WTC11 (cell line): ENCODE measurements around the gene PLS1. TPM values are rescaled to one million over a fixed set of nuclear protein-coding genes. Genes with fewer than 3 reads are reported as not detected.
"Not testable (repeated sequence)": the region's sequence is repeated elsewhere in the genome, so short reads cannot be mapped to it uniquely, and the experiment has no call there.

Experiments
- ATAC-seq: fragments of 200-7000 bp; cut with Tn5 transposase; 2 replicates; pipeline ENCODE4 v1.10.0; 2021; ENCODE audit warnings: mild to moderate bottlenecking, moderate library complexity
- CTCF ChIA-PET: fragments of 300-600 bp; sonication (Branson Sonifier 250); formaldehyde crosslinking; loops from one replicate; lab custom pipeline; 2021; ENCODE audit warnings: antibody characterized with exemption; lab: Charles Lee
- POLR2A ChIA-PET: fragments of 350-600 bp; sonication (Branson Sonifier 250); formaldehyde crosslinking; loops from one replicate; lab custom pipeline; 2021; ENCODE audit warnings: antibody characterized with exemption; lab: Charles Lee
- DNase-seq: peaks from one replicate; pipeline ENCODE4 v3.0.0; 2021; ENCODE audit warnings: low spot score
- H3K27ac Mint-ChIP-seq: 2 replicates; pipeline ENCODE4 v1.8.0; 2021; ENCODE audit warnings: mixed read lengths
- H3K27me3 Mint-ChIP-seq: 2 replicates; pipeline ENCODE4 v1.8.0; 2021; ENCODE audit warnings: low read depth, mild to moderate bottlenecking, moderate library complexity, mixed read lengths
- H3K36me3 Mint-ChIP-seq: 2 replicates; pipeline ENCODE4 v1.8.0; 2021; ENCODE audit warnings: mixed read lengths
- H3K4me1 Mint-ChIP-seq: 2 replicates; pipeline ENCODE4 v1.8.0; 2022; ENCODE audit warnings: mixed read lengths
- H3K4me3 Mint-ChIP-seq: 2 replicates; pipeline ENCODE4 v1.8.0; 2021; ENCODE audit warnings: mild to moderate bottlenecking, moderate library complexity, mixed read lengths
- H3K9me3 Mint-ChIP-seq: 2 replicates; pipeline ENCODE4 v1.8.0; 2021; ENCODE audit warnings: mixed read lengths
- ETV6 ChIP-seq: sonication (generic); formaldehyde crosslinking; IDR thresholded peaks from 2 replicates; pipeline ENCODE4 v1.8.1; 2022; ENCODE audit warnings: mild to moderate bottlenecking, missing genetic modification reagents
- FOXJ3 ChIP-seq: sonication (generic); formaldehyde crosslinking; IDR thresholded peaks from 2 replicates; pipeline ENCODE4 v1.9.0; 2021; ENCODE audit warnings: missing genetic modification reagents, mild to moderate bottlenecking, borderline replicate concordance
- HMGA2 ChIP-seq: fragments of 250-450 bp; sonication (Bioruptor Pico); IDR thresholded peaks from 2 replicates; pipeline ENCODE4 v1.4.0; 2021; ENCODE audit warnings: mild to moderate bottlenecking, moderate library complexity
- IRF2 ChIP-seq: sonication (generic); formaldehyde crosslinking; IDR thresholded peaks from 2 replicates; pipeline ENCODE4 v1.8.0; 2022; ENCODE audit warnings: low read depth, missing genetic modification reagents, borderline replicate concordance
- PRRX2 ChIP-seq: fragments of 250-450 bp; sonication (Bioruptor Pico); IDR thresholded peaks from 2 replicates; pipeline ENCODE4 v1.8.0; 2021; ENCODE audit warnings: mild to moderate bottlenecking
- RELA ChIP-seq: sonication (generic); formaldehyde crosslinking; IDR thresholded peaks from 2 replicates; pipeline ENCODE4 v1.8.1; 2022; ENCODE audit warnings: missing genetic modification reagents, mild to moderate bottlenecking, borderline replicate concordance
- SMAD3 ChIP-seq: sonication (generic); formaldehyde crosslinking; IDR thresholded peaks from 2 replicates; pipeline ENCODE4 v1.8.0; 2022; ENCODE audit warnings: missing genetic modification reagents, mild to moderate bottlenecking, borderline replicate concordance
- ZNF232 ChIP-seq: sonication (generic); formaldehyde crosslinking; IDR thresholded peaks from 2 replicates; pipeline ENCODE4 v1.8.0; 2022; ENCODE audit warnings: mild to moderate bottlenecking, missing genetic modification reagents
- ZNF263 ChIP-seq: sonication (generic); formaldehyde crosslinking; IDR thresholded peaks from 2 replicates; pipeline ENCODE4 v1.8.1; 2022; ENCODE audit warnings: low read depth, mild to moderate bottlenecking, moderate library complexity, missing genetic modification reagents
- ZNF671 ChIP-seq: fragments of 250-450 bp; sonication (Bioruptor Pico); IDR thresholded peaks from 2 replicates; pipeline ENCODE4 v1.8.0; 2021; ENCODE audit warnings: mild to moderate bottlenecking
- total RNA-seq: library from RNA; stranded (reverse); gene quantifications from 3 replicates; pipeline ENCODE4 v1.2.3, GENCODE V29; 2021
- TF ChIP-seq, protein P1 (sequence below): fragments of 250-450 bp; sonication (Bioruptor Pico); IDR thresholded peaks from 2 replicates; pipeline ENCODE4 v2.1.2; 2022; ENCODE audit warnings: mild to moderate bottlenecking, moderate library complexity
- TF ChIP-seq, protein P2 (sequence below): fragments of 250-450 bp; sonication (Bioruptor Pico); IDR thresholded peaks from 2 replicates; pipeline ENCODE4 v1.9.0; 2021; ENCODE audit warnings: mild to moderate bottlenecking, borderline replicate concordance
- TF ChIP-seq, protein P3 (sequence below): sonication (generic); formaldehyde crosslinking; IDR thresholded peaks from 2 replicates; pipeline ENCODE4 v1.8.1; 2022; ENCODE audit warnings: mild to moderate bottlenecking, missing genetic modification reagents, moderate library complexity, borderline replicate concordance
- TF ChIP-seq, protein P4 (sequence below): sonication (generic); formaldehyde crosslinking; IDR thresholded peaks from 2 replicates; pipeline ENCODE4 v1.8.1; 2022; ENCODE audit warnings: mild to moderate bottlenecking, moderate library complexity, missing genetic modification reagents
- TF ChIP-seq, protein P5 (sequence below): fragments of 250-450 bp; sonication (Bioruptor Pico); IDR thresholded peaks from 2 replicates; pipeline ENCODE4 v1.9.0; 2021; ENCODE audit warnings: mild to moderate bottlenecking
- TF ChIP-seq, protein P6 (sequence below): sonication (generic); formaldehyde crosslinking; IDR thresholded peaks from 2 replicates; pipeline ENCODE4 v1.8.0; 2022; ENCODE audit warnings: mild to moderate bottlenecking, missing genetic modification reagents
- TF ChIP-seq, protein P7 (sequence below): fragments of 250-450 bp; sonication (Bioruptor Pico); IDR thresholded peaks from 2 replicates; pipeline ENCODE4 v1.8.0; 2021; ENCODE audit warnings: mild to moderate bottlenecking

The PLS1 gene
- total RNA-seq, 1 experiment from 2014 or later = 26.4 TPM

DNA sequence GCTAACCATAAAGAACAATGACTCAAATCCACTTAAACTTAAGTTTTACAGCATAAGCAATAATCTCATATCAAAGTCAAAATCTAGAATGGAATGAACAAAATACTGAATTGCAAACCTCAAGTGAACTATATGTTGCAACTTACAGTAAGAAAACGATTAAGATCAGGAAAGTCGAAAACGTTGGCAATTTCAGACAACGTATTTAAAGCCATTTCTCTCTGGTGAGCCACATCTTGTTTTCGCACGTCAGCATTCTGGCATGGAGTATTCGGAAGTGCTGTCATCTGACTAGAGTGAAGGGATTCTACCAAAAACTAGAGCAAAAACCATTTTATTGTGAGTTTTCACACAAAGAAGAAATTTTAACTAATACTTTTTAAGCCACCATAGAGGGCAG lies 46.2 kb upstream of the PLS1 start (continued):
- TF ChIP-seq, protein P1, sequence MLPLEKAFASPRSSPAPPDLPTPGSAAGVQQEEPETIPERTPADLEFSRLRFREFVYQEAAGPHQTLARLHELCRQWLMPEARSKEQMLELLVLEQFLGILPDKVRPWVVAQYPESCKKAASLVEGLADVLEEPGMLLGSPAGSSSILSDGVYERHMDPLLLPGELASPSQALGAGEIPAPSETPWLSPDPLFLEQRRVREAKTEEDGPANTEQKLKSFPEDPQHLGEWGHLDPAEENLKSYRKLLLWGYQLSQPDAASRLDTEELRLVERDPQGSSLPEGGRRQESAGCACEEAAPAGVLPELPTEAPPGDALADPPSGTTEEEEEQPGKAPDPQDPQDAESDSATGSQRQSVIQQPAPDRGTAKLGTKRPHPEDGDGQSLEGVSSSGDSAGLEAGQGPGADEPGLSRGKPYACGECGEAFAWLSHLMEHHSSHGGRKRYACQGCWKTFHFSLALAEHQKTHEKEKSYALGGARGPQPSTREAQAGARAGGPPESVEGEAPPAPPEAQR (CRISPR knock-in tag) = no peak
- TF ChIP-seq, protein P2, sequence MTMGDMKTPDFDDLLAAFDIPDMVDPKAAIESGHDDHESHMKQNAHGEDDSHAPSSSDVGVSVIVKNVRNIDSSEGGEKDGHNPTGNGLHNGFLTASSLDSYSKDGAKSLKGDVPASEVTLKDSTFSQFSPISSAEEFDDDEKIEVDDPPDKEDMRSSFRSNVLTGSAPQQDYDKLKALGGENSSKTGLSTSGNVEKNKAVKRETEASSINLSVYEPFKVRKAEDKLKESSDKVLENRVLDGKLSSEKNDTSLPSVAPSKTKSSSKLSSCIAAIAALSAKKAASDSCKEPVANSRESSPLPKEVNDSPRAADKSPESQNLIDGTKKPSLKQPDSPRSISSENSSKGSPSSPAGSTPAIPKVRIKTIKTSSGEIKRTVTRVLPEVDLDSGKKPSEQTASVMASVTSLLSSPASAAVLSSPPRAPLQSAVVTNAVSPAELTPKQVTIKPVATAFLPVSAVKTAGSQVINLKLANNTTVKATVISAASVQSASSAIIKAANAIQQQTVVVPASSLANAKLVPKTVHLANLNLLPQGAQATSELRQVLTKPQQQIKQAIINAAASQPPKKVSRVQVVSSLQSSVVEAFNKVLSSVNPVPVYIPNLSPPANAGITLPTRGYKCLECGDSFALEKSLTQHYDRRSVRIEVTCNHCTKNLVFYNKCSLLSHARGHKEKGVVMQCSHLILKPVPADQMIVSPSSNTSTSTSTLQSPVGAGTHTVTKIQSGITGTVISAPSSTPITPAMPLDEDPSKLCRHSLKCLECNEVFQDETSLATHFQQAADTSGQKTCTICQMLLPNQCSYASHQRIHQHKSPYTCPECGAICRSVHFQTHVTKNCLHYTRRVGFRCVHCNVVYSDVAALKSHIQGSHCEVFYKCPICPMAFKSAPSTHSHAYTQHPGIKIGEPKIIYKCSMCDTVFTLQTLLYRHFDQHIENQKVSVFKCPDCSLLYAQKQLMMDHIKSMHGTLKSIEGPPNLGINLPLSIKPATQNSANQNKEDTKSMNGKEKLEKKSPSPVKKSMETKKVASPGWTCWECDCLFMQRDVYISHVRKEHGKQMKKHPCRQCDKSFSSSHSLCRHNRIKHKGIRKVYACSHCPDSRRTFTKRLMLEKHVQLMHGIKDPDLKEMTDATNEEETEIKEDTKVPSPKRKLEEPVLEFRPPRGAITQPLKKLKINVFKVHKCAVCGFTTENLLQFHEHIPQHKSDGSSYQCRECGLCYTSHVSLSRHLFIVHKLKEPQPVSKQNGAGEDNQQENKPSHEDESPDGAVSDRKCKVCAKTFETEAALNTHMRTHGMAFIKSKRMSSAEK (CRISPR knock-in tag) = no peak
- TF ChIP-seq, protein P3, sequence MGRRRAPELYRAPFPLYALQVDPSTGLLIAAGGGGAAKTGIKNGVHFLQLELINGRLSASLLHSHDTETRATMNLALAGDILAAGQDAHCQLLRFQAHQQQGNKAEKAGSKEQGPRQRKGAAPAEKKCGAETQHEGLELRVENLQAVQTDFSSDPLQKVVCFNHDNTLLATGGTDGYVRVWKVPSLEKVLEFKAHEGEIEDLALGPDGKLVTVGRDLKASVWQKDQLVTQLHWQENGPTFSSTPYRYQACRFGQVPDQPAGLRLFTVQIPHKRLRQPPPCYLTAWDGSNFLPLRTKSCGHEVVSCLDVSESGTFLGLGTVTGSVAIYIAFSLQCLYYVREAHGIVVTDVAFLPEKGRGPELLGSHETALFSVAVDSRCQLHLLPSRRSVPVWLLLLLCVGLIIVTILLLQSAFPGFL (CRISPR knock-in tag) = no peak

DNA sequence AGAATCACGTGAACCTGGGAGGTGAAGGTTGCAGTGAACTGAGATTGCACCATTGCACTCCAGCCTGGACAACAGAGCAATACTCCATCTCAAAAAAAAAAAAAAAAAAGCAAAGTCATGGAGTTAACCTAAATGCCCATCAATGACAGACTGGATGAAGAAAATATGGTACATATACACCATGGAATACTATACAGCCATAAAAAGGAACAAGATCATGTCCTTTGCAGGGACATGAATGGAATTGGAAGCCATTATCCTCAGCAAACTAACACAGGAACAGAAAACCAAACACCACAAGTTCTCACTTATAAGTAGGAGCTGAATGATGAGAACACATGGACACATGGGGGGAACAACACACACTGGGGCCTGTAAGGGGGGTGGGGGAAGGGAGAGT lies 43.6 kb upstream of the PLS1 start:
- ATAC-seq, DNase-seq, H3K27ac Mint-ChIP-seq, H3K27me3 Mint-ChIP-seq, H3K4me3 Mint-ChIP-seq, H3K4me1 Mint-ChIP-seq, CTCF ChIA-PET, POLR2A ChIA-PET: not testable (repeated sequence)
- peaks cover 46% of the 10 kb centered on the region for H3K36me3 Mint-ChIP-seq
- peaks cover 15% of the 10 kb centered on the region for H3K9me3 Mint-ChIP-seq

DNA sequence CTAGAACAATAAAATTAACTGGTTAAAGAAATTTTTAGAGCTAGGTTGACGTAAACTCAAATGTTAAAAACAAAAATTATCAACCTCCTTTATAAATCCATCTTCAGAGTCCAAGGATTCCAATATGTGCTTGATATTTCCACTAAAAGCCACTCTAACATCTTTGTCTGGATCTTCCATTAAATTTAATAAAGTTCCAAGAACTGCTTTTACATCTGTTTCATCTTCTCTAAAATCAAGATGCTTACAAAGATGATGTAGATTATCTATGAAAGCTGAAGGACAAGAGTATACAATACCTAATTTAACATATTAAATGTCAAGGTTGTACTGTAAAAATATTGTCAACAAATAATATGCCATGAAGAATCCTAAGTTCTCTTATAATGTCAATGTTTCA lies 42.5 kb upstream of the PLS1 start:
- H3K36me3 Mint-ChIP-seq = peaks cover 46% of the 10 kb centered on the region
- POLR2A ChIA-PET = no interaction called here

DNA sequence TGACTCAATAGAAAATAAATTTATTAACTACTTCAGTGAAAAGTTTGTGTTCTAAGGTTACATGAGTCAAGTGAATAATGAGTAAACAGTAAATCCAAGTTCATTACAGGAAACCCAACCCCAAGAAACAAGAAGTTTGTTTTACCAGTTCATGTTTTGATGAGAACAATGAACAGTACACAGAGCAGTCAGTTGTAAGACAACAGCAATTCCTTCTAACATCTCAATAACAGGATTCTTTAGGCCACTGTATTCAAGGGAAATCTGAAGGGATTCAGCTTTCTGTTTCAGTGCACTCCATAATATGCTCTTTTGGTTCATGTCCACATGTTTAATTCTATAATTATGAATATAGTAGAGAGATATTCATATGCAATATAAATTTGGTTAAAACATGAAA lies 36.1 kb upstream of the PLS1 start:
- POLR2A ChIA-PET = no interaction called here
- CTCF ChIA-PET = no interaction called here
- no peaks in the 10 kb centered on the region for H3K4me1 Mint-ChIP-seq
- no peak for TF ChIP-seq HMGA2 (CRISPR knock-in tag)
- TF ChIP-seq, protein P4, sequence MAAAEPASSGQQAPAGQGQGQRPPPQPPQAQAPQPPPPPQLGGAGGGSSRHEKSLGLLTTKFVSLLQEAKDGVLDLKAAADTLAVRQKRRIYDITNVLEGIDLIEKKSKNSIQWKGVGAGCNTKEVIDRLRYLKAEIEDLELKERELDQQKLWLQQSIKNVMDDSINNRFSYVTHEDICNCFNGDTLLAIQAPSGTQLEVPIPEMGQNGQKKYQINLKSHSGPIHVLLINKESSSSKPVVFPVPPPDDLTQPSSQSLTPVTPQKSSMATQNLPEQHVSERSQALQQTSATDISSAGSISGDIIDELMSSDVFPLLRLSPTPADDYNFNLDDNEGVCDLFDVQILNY (CRISPR knock-in tag) = no peak
- TF ChIP-seq ETV6 (CRISPR knock-in tag) = no peak
- TF ChIP-seq, protein P5, sequence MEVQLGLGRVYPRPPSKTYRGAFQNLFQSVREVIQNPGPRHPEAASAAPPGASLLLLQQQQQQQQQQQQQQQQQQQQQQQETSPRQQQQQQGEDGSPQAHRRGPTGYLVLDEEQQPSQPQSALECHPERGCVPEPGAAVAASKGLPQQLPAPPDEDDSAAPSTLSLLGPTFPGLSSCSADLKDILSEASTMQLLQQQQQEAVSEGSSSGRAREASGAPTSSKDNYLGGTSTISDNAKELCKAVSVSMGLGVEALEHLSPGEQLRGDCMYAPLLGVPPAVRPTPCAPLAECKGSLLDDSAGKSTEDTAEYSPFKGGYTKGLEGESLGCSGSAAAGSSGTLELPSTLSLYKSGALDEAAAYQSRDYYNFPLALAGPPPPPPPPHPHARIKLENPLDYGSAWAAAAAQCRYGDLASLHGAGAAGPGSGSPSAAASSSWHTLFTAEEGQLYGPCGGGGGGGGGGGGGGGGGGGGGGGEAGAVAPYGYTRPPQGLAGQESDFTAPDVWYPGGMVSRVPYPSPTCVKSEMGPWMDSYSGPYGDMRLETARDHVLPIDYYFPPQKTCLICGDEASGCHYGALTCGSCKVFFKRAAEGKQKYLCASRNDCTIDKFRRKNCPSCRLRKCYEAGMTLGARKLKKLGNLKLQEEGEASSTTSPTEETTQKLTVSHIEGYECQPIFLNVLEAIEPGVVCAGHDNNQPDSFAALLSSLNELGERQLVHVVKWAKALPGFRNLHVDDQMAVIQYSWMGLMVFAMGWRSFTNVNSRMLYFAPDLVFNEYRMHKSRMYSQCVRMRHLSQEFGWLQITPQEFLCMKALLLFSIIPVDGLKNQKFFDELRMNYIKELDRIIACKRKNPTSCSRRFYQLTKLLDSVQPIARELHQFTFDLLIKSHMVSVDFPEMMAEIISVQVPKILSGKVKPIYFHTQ (CRISPR knock-in tag) = no peak
- TF ChIP-seq, protein P6, sequence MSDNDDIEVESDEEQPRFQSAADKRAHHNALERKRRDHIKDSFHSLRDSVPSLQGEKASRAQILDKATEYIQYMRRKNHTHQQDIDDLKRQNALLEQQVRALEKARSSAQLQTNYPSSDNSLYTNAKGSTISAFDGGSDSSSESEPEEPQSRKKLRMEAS (CRISPR knock-in tag) = no peak
- TF ChIP-seq ZNF671 (CRISPR knock-in tag) = no peak
- no peak for TF ChIP-seq IRF2 (CRISPR knock-in tag)
- no peak for TF ChIP-seq RELA (CRISPR knock-in tag)
- no peak for TF ChIP-seq ZNF263
- TF ChIP-seq PRRX2 (CRISPR knock-in tag) = no peak
- TF ChIP-seq, protein P3 (CRISPR knock-in tag) = no peak
- no peak for TF ChIP-seq ZNF232 (CRISPR knock-in tag)
- no peak for TF ChIP-seq SMAD3 (CRISPR knock-in tag)
- TF ChIP-seq, protein P7, sequence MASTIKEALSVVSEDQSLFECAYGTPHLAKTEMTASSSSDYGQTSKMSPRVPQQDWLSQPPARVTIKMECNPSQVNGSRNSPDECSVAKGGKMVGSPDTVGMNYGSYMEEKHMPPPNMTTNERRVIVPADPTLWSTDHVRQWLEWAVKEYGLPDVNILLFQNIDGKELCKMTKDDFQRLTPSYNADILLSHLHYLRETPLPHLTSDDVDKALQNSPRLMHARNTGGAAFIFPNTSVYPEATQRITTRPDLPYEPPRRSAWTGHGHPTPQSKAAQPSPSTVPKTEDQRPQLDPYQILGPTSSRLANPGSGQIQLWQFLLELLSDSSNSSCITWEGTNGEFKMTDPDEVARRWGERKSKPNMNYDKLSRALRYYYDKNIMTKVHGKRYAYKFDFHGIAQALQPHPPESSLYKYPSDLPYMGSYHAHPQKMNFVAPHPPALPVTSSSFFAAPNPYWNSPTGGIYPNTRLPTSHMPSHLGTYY = no peak

More for the DNA sequence above, 42.5 kb upstream of the PLS1 start:
- H3K27me3 Mint-ChIP-seq = no peaks in the 10 kb centered on the region
- H3K4me3 Mint-ChIP-seq = no peak overlapping the region
- DNase-seq (no peak), ATAC-seq (no peak)
- CTCF ChIA-PET = no interaction called here
- peaks cover 15% of the 10 kb centered on the region for H3K9me3 Mint-ChIP-seq
- no peak overlapping the region for H3K27ac Mint-ChIP-seq
- H3K4me1 Mint-ChIP-seq = no peaks in the 10 kb centered on the region
- TF ChIP-seq FOXJ3 = no peak
- TF ChIP-seq, all 79 proteins: peak for 0

More for the DNA sequence above, 36.1 kb upstream of the PLS1 start:
- Mint-ChIP-seq H3K27ac (no peak overlapping the region), H3K4me3 (no peak overlapping the region), H3K9me3 (no peaks in the 10 kb centered on the region), H3K36me3 (peaks cover 30% of the 10 kb centered on the region), H3K27me3 (no peaks in the 10 kb centered on the region)
- no peak for DNase-seq
- ATAC-seq = no peak
